ENCODE measurements around the gene GALNT15.

The GALNT15 gene

GRCh38 chr3:16252988-16253387 is 78.5 kb downstream of the GALNT15 start:
- DNase-seq (ENCODE audit: low read depth): no peak

- DNase-seq (ENCODE audit: low read depth): no peak
Observed at GRCh38 chr3:16253601-16254000, 79.1 kb downstream of the GALNT15 start.

- no peak for DNase-seq (ENCODE audit: low read depth)
Observed at GRCh38 chr3:16254916-16255315, 80.4 kb downstream of the GALNT15 start.

GRCh38 chr3:16255326-16255725 is 80.8 kb downstream of the GALNT15 start:
- no peak for DNase-seq (ENCODE audit: low read depth)

- DNase-seq (ENCODE audit: low read depth): no peak
Observed at GRCh38 chr3:16255726-16256125, 81.2 kb downstream of the GALNT15 start.

GRCh38 chr3:16257309-16257708 is 82.8 kb downstream of the GALNT15 start:
- no peak for DNase-seq (ENCODE audit: low read depth)

- DNase-seq (ENCODE audit: low read depth): no peak
Observed at GRCh38 chr3:16258177-16258576, 83.7 kb downstream of the GALNT15 start.

GRCh38 chr3:16258866-16259265 is 84.4 kb downstream of the GALNT15 start:
- DNase-seq (ENCODE audit: low read depth): no peak

GRCh38 chr3:16260046-16260445 is 85.6 kb downstream of the GALNT15 start:
- DNase-seq (ENCODE audit: low read depth): no peak

GRCh38 chr3:16262174-16262573 is 87.7 kb downstream of the GALNT15 start:
- DNase-seq (ENCODE audit: low read depth): no peak

GRCh38 chr3:16264174-16264707 is 89.8 kb downstream of the GALNT15 start:
- no peak for DNase-seq (ENCODE audit: low read depth)

GRCh38 chr3:16264708-16265454 is 90.4 kb downstream of the GALNT15 start, which contains the start of the genes DPH3 and OXNAD1:
Gene DPH3 (minus strand): TSS chr3:16264943. CDS start chr3:16264876, 67 bp downstream.
Gene OXNAD1 (plus strand): TSS chr3:16265212. CDS start chr3:16270953, 5,741 bp downstream.
- peak; percentile 99 for DNase-seq (ENCODE audit: low read depth)

- no peak for DNase-seq (ENCODE audit: low read depth)
Observed at GRCh38 chr3:16265455-16265786, 90.9 kb downstream of the GALNT15 start.

GRCh38 chr3:16266714-16267113 is 92.2 kb downstream of the GALNT15 start:
- DNase-seq (ENCODE audit: low read depth): no peak

GRCh38 chr3:16270855-16271254 is 96.4 kb downstream of the GALNT15 start:
- DNase-seq (ENCODE audit: low read depth): no peak

GRCh38 chr3:16272588-16272987 is 98.1 kb downstream of the GALNT15 start:
- no peak for DNase-seq (ENCODE audit: low read depth)

GRCh38 chr3:16273867-16274266 is 99.4 kb downstream of the GALNT15 start:
- DNase-seq (ENCODE audit: low read depth): no peak

- DNase-seq (ENCODE audit: low read depth): no peak
Observed at GRCh38 chr3:16277471-16277870, 103.0 kb downstream of the GALNT15 start.

- DNase-seq (ENCODE audit: low read depth): no peak
Observed at GRCh38 chr3:16279010-16279801, 104.7 kb downstream of the GALNT15 start.

GRCh38 chr3:16280671-16281070 is 106.2 kb downstream of the GALNT15 start:
- DNase-seq (ENCODE audit: low read depth): no peak
